ENCODE results near the gene SSUH2.

The SSUH2 gene

DNA sequence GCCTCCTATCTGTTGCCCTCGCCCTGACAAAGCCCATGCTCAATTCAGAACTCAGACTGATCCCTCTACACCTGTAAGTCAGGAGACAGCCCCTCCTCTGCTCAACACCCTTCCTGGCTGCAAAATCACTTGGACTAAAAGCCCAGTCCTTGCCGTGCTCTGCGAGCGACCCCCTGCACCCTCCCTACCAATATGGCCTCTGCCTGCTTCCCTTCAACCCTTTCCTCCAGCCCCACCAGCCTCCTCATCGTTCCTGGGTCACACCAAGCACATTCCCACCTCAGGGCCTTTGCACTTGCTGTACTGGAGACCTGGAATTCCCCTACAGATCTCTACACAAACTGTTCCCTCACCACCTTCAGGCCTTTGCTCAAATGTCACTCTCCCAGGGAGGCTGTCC lies 5.2 kb upstream of the SSUH2 start:
- TF ChIP-seq CTCF (IDR thresholded peaks at IDR 0.05; ENCODE audit: borderline replicate concordance, control extremely low read depth, extremely low read depth, insufficient read depth, missing control alignments): no peak
- DNase-seq (ENCODE audit: low spot score): no peak
- in situ Hi-C loops (cut with MboI; ENCODE audit: low sequenced_read_pairs, unreplicated experiment): no loop called here

GRCh38 chr3:8648909-8649741 lies 4.5 kb upstream of the SSUH2 start:
- DNase-seq (ENCODE audit: low spot score): no peak
- in situ Hi-C loops (cut with MboI; ENCODE audit: low sequenced_read_pairs, unreplicated experiment): no loop called here
- no peak for TF ChIP-seq CTCF (IDR thresholded peaks at IDR 0.05; ENCODE audit: borderline replicate concordance, control extremely low read depth, extremely low read depth, insufficient read depth, missing control alignments)

DNA sequence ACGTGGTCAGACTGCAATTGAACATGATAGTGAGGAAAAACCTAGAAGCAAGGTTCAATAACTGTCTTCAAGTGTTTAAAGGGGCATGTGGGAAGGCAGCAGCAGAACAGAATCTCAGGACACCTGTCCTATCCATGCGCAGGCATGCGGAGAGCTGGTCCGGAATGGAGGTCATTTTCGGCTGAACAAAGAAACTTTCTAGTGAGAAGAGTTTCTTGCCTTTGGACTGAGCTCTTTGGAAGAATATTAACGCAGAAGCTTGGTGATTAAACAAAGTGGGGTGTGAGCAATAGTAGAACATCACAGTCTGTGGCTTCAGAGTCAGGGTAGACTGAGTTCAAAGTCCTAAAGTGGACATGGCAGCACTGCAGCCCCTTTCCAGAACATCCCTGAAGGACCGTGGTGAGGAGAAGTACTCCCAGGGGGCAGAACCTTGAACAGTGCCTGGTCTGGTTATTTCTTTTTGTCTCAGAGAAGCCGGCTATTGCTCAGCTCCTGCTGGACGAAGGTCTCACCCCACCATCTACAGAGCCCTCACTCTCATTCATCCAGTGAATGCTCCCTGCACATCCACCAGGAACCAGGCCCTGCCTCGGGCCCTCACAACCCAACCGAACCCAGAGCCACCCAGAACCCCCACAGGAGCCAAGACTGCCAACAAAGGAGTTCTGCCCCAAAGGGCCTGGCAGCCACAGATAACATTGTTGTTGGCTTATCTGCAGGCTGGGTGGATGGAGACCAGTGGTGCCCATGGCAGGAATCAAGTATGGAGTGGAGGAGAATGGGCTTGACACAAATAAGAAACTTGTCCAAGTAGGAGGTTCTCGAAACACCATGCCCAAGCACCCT lies 2.8 kb upstream of the SSUH2 start:
- TF ChIP-seq CTCF (IDR thresholded peaks at IDR 0.05; ENCODE audit: borderline replicate concordance, control extremely low read depth, extremely low read depth, insufficient read depth, missing control alignments): no peak
- in situ Hi-C loops (cut with MboI; ENCODE audit: low sequenced_read_pairs, unreplicated experiment): no loop called here
- DNase-seq (ENCODE audit: low spot score): no peak

GRCh38 chr3:8646313-8646938 lies 1.8 kb upstream of the SSUH2 start:
- no peak for DNase-seq (ENCODE audit: low spot score)
- no peak for TF ChIP-seq CTCF (IDR thresholded peaks at IDR 0.05; ENCODE audit: borderline replicate concordance, control extremely low read depth, extremely low read depth, insufficient read depth, missing control alignments)
- in situ Hi-C loops (cut with MboI; ENCODE audit: low sequenced_read_pairs, unreplicated experiment): no loop called here

GRCh38 chr3:8645712-8646111 lies 1.1 kb upstream of the SSUH2 start:
- in situ Hi-C loops (cut with MboI; ENCODE audit: low sequenced_read_pairs, unreplicated experiment): no loop called here
- no peak for TF ChIP-seq CTCF (IDR thresholded peaks at IDR 0.05; ENCODE audit: borderline replicate concordance, control extremely low read depth, extremely low read depth, insufficient read depth, missing control alignments)

DNA sequence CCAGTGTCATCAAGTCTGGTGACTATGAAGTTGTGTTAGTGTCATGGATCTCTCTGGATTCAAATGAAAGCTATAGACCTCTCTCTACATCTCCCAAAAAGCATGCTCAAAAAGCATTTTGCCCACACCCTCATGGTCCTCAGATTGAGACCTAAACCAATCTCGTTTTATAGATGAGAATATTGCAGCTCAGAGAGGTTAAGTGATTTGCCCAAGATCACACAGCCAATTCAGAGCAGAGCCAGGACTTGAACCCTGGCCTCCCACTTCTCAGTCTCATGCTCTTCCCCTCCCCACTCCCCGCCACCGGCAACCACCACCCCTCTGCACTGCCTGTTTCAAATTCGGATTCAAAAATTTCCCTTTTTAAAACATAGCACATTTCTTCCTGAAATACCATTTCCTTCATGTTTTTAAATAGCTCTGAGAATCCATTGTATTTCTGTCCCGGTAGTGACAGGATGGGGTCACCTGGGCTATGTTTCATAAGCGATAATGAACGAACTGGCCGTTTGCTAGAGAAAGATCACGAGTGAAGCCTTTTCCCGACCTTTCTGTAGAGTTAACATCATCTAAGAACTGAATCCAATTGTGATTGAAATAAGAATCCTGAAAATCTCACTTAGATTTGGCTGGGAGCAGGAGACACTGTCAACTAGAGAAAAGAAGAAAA lies 769 bp downstream of the SSUH2 start:
- TF ChIP-seq CTCF (IDR thresholded peaks at IDR 0.05; ENCODE audit: borderline replicate concordance, control extremely low read depth, extremely low read depth, insufficient read depth, missing control alignments): no peak
- in situ Hi-C loops (cut with MboI; ENCODE audit: low sequenced_read_pairs, unreplicated experiment): no loop called here
- no peak for DNase-seq (ENCODE audit: low spot score)

More at GRCh38 chr3:8645712-8646111, 1.1 kb upstream of the SSUH2 start:
- no peak for DNase-seq (ENCODE audit: low spot score)
